ENCODE results near the gene ACP5.
"Not testable (repeated sequence)": the region's sequence is repeated elsewhere in the genome, so short reads cannot be mapped to it uniquely, and the experiment has no call there.

ACP5 gene

DNA sequence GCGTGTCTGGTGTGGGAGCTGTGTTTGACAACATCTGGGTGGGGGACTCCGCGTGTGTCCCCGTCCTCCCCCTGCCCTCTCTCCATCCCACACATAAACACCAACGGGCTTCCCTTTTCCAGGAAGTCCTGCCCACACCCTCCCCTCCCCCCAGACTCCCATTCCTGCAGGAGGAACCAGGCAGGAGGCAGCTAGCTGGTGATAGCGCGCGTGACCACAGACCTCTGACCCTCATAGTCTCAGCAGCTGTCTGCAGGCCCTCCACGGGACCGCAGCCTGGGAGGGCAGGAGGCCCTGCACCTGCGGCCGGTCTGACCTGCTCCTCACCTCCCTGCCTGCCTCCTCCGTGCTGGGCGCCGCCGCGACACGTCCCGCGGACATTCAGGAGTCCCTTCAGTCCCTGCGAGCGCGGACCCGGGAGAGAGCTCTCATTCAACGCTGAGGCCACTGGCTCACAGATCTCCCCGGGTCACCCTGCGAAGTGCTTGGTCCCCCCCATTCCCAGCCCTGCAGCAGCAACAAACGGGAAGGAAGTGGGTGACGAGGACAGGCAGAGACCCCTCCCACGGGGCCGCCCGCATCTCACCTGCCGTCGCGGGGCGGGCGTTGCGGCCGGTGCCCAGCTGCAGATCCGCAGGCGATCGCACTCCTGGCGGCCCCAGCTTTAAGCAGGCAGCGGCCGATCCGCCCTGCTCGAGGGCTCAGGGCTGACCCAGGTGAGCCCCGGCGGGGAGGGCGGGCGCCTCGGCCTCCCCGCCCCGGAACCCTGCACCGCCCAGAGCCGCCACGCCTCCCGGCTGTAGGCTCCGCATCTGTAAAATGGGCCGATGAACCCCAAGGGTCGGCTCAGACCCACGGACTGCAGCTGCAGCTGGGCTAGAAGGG lies 1.1 kb upstream of the ACP5 start:
- no peak for DNase-seq

DNA sequence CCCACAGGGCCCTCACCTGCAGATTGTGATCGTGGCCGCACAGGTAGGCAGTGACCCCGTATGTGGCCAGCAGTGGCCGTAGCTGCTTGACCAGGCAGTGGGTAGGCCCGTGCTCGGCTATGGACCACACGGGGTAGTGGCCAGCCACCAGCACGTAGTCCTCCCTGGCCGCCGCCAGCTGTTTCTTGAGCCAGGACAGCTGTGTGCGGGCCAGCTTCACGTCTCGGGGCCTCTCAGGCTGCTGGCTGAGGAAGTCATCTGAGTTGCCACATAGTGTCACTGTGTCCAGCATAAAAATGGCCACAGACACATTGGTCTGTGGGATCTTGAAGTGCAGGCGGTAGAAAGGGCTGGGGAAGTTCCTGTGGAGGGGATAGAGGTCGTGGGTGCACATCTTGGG lies 1.2 kb downstream of the ACP5 start:
- no peak for DNase-seq

DNA sequence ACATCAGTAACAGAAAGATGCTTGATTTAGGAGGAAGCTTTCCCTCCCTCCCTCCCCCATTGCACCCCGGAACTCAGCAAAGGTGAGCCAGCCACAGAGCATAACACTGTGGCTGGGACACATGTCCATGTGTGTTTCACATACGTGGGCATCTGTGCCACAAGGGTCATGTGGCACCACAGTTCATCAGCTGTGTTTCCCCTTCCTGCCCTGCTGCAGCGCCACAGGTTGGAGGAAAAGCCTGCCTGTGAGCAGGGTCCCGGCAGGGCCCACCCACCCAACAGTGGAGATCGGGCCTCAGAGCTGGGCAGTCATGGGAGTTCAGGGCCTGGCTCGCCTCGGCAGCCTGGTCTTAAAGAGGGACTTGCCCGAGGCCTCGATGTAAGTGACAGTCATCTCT lies 2.8 kb downstream of the ACP5 start:
- no peak for DNase-seq

DNA sequence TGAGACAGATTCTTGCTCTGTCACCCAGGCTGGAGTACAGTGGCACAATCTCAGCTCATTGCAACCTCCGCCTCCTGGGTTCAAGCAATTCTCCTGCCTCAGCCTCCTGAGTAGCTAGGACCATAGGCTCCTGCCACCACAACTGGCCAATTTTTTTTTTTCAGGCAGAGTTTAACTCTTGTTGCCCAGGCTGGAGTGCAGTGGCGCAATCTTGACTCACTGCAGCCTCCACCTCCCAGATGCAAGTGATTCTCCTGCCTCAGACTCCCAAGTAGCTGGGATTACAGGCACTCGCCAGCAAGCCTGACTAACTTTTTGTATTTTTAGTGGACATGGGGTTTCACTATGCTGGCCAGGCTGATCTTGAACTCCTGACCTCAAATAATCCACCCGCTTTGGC lies 3.7 kb downstream of the ACP5 start:
- not testable (repeated sequence) for DNase-seq

DNA sequence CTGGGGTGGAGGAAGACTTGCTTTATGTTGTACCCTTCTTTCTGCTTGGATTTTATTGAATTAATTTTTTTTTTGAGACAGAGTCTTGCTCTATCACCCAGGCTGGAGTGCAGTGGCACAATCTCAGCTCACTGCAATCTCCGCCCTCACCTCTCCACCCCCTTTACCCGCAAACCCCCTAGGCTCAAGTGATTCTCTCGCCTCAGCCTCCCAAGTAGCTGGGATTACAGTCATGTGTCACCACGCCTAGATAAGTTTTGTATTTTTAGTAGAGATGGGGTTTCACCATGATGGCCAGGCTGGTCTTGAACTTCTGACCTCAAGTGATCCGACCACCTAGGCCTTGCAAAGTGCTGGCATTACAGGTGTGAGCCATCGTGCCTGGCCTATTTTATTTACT lies 4.1 kb downstream of the ACP5 start:
- not testable (repeated sequence) for DNase-seq

DNA sequence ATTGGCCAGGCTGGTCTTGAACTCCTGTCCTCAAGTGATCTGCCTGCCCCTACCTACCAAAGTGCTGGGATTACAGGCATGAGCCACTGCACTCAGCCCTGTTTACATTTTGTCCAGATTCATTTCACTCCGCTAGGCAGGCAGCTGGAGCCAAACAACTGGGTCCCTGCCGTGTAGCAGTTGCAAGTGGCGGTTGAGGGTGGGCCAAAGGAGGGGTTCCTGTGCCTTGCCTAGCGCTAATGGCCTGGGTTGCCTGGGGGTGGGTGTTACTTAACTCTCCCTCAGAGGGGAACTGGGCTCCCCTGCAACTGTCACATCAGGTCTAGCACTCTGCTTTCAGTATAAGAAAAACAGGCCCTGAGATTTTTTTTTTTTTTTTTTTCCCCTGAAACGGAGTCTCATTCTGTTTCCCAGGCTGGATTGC lies 7.4 kb downstream of the ACP5 start:
- DNase-seq: peak; percentile 62

DNA sequence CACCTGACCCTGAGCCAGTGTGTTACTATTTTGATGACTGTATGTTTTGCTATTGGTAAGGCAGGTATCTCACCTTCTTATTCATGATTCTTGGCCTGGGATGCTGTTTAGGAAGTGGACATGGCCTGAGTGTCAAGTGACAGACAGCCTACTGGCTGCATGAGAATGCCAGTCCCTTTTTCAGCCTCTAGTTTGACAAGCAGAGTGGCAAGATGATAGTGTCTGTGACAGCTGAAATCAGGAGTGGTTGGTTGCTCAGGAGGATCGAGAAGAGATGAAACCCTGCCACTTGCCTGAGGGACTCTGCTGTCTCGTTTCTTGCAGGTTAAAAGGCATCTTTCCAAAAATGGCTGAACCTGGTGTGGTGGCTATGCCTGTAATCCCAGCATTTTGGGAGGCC lies 11.3 kb downstream of the ACP5 start:
- DNase-seq: no peak

DNA sequence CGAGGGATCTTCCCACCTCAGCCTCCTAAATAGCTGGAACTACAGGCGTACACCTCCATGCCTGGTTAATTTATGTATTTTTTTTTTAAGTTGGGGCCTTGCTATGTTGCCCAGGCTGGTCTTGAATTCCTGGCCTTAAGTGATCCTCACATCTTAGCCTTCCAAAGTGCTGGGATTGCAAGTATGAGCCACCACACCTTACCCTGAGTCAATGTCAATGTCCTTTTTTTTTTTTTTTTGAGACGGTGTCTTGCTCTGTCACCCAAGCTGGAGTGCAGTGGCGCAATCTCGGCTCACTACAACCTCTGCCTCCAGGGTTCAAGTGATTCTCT lies 11.8 kb downstream of the ACP5 start:
- DNase-seq: not testable (repeated sequence)

DNA sequence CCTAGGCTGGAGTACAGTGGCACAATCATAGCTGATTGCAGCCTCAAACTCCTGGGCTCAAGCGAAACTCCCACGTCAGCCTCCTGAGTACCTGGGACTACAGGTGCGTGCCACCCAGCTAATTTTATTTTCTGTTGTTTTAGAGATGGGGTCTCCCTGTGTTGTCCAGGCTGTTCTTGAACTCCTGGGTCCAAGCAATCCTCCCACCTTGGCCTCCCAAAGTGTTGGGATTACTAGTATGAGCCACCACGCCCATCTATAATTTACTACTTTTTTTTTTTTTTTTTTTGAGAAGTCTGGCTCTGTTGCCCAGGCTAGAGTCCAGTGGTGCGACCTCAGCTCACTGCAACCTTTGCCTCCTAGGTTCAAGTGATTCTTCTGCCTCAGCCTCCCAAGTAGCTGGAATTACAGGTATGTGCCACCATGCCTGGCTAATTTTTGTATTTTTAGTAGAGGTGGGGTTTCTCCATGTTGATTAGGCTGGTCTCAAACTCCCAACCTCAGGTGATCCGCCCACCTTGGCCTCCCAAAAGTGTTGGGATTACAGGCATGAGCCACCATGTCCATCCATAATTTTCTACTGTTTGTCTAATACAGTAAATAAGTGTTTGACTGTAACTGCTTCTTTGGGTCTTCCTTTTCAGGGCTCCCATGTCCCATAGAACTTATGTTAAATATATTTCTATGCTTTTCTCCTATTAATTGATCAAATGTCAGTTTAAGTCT lies 13.2 kb downstream of the ACP5 start:
- not testable (repeated sequence) for DNase-seq

DNA sequence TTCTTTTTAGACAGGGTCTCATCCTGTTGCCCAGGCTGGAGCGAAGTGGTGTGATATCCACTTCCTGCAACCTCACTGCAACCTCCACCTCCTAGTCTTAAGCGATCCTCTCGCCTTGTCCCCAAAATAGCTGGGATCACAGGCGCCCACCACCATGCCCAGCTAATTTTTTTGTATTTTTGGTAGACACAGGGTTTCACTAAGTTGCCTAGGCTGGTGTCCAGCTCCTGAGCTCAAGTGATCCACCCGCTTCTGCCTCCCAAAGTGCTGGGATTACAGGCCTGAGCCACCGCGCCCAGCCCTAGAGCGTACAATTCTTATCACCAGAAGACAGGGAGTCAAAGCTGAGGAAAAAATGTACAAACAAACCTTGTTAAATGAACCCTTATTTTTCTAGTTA lies 13.9 kb downstream of the ACP5 start:
- no peak for DNase-seq

DNA sequence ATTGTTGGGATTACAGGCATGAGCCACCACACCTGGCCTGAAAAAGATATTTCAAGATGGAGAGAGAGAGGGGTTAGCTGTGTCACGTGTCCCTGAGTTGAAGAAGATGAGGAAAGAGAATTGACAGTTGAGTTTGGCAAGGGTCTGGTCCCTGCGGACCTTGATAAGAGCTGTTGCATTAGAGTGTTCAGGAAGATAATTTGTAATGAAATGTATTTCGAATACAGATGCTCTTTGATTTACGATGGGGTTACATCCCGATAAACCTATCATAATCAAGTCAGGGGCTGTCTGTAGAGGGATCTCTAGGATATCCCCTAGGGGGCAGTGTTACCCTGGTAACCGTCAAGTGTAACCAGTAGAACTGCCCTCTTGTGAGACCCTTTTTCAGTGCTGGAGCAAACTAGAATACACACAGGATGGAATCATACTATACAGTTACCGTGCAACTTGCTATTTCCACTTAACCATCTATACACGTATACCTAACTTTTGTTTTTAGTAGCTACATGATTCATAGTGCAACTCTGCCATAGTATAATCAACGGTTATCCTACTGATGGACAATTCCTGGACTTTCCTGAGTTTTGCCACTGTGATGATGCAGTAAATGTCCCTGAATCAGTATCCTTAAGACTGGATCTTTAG lies 16.9 kb downstream of the ACP5 start:
- peak; percentile 32 for DNase-seq

DNA sequence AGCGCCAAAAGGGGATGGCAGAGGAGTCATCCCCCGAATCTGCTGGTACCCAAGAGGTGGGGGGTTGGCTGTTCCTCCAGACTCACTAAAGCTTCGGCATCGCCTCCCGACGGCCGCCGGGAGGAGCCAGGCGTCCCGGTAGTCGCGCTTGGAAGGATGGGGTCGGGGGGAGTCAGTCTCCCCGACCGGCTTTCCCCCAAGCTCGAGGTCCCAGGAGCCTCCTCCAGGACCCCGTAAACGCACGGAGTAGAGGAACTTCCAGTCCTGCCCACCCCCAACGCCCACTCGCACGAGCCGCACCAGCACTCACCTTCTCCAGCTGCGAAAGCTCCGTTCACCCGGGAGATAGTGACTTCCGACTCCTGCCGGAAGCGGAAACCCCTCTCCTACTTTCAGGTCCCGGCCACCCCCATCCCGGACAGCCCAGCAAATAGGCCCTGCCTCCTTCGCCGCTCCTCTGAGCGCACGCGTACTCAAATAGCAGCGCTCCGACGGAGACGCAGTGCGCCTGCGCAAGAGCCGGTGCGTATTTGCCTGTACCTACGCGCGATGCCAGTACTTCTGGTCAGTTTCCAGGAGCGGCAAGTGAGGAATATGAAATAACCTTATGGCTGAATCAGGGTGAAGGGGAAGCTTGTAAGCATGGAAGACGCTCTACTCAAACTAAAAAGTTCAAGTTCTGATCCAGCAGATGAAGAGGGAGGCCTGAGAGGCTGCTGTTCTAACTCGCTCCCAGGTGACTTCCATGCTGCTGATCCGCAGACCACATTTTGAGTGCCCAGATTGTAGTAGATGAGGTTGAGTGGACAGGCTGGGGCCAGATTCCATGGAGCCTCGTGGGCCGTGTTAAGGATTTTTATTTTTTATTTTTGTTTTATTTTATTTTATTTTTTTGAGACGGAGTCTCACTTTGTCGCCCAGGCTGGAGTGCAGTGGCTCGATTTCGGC lies 18.3 kb downstream of the ACP5 start, which contains the start of gene ELOF1:
ELOF1 (minus strand) TSS at position 350 of the 948 bp plus-strand sequence. CDS start 4,883 bp downstream, outside the sequence.
- DNase-seq: peak; percentile 96

DNA sequence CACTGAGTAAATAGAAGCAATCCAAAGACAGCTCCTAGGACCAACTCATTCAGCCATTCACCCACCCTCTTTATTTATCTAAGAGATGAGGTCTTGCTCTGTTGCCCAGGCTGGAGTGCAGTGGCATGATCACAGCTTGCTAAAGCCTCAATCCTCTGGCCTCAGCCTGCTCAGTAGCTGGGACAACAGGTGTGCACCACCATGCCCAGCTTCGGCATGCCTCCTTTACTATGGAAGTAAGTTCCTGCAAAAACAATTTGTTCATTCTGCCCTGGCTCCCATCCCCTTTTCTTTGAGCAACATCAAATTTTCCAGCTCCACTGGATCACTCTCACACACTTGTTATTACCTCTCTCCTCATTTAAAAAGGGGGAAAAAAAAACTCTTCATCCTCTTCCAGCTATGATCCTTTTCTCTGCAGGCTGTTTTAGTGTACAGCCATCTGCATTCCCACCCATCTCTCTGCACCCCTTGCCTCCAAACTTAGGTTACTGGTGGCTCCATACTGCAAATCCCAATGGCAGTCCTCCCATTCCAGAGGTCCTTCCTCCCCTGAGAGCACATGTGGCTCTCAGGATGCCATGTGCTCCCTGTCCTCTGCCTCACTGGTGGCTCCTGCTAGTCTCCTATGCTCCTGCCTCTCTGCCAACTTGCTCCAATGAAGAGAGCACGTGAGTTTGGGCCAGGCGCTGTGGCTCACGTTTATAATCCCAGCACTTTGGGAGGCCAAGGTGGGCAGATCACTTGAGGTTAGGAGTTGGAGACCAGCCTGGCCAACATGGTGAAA lies 20.6 kb downstream of the ACP5 start:
- no peak for DNase-seq

DNA sequence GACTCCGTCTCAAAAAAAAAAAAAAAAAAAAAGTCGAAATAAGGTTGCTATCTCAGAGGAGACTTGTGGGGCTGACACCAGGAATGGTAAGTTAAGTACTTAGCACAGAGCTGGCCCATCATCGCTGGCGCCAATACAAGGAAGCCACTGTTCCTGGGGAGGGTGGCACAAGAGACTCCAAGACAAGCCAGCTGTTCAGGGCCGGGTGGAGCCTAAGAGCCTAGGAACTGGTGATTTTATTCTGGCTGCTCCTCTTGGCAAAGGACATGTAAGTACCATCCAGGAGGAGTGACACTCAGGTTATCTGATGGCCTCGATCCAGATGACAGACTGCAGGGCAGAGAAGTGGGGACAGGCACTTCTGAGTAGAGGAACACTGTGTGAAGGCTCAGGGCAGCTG lies 22.2 kb downstream of the ACP5 start:
- no peak for DNase-seq

DNA sequence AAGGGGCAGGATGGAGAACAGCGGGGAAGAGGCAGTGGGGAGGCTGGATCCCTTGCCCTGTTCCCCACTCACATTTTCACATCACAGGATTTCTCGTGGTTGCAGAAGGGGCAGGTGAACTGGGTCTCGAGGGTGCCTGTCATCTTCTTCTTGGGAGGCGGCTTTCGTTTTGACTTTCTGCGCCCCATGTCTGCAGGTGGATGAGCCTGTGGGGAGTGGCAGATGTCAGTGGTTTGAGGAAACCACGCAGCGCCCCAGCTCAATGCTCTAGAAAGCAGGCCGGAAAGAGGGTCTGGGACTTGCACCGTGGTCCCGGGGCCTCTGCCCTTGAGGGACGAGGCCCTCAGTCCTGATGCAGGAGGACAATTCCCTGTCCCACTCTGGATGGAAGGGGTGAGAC lies 23.3 kb downstream of the ACP5 start:
- DNase-seq: no peak

DNA sequence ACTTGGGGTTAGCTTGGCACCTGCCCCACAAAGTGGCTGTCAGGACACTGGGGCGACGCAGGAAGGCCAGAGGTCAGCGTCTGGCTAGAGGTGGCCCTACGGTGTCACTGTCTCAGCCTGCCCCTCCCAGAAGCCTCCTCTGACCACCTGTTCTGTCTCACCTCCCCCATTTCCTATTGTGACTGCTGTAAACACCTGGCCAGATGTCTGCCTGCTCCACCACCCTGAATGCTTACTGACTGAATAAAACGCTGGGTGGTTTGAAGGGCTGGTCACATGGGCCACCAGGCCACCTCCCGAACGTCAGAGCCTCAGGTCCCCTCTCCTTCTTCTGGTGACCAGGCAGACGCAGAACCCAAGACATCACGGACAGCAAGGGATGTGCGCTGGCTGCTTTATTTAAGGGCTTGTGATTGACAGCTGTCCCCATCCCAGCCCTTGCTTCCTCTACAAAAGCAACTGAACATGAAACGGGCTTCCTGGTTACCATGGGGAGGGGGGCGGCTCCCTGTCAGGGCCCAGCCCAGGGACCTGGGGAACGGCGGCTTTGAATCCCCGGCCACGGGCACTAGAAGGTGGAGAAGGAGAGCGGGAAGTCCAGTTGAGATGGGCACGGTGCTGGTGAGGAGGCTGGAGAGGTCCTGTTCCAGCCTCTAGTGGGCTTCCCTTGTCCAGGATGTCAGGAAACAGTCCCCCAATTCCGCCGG lies 24.6 kb downstream of the ACP5 start:
- DNase-seq: no peak

DNA sequence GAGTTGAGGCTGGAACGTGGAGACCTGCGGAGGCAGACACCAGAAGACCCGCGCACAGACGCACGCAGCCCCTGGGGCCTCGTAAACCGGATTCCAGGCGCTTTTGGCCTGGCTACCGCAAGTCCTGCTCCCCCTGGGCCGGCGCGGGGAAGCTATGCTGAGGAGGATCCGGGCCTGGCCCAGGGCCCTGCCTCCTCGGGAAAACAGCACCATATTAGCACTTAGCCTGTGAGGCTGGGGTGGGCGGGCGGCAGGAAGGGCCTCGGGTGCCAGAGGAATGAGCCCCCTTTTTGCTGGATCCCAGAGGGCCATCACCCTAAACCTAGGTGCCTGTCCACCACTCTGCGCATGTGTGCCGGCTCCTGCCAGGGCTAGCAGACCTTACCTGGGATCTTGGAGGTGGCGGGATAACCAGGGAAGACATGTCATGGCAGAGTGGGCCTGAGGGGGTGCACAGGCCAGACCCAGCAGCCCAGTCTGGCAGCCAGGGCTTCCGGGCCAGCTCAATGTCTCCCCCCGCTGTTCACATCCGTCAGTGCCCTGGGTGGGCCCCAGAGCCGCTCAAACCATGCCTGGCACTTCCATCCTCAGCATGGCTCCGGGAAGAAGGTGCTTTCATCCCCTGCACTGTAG lies 25.7 kb downstream of the ACP5 start:
- no peak for DNase-seq

DNA sequence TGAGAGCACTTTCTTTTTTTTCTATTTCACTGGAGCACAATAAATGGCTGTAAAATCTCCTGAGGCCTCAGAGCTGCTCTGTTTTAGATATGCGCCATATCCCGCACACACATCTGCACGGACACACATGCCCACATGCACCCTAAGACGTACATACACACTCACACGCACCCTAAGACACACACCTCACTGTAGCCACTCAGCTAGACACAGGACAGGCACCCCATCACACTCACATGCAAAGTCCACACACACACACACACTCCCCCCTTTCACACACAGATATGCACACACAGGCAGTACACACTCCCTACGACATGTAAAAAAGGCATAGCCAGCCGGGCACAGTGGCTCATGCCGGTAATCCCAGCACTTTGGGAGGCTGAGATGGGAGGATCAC lies 27.2 kb downstream of the ACP5 start:
- no peak for DNase-seq

DNA sequence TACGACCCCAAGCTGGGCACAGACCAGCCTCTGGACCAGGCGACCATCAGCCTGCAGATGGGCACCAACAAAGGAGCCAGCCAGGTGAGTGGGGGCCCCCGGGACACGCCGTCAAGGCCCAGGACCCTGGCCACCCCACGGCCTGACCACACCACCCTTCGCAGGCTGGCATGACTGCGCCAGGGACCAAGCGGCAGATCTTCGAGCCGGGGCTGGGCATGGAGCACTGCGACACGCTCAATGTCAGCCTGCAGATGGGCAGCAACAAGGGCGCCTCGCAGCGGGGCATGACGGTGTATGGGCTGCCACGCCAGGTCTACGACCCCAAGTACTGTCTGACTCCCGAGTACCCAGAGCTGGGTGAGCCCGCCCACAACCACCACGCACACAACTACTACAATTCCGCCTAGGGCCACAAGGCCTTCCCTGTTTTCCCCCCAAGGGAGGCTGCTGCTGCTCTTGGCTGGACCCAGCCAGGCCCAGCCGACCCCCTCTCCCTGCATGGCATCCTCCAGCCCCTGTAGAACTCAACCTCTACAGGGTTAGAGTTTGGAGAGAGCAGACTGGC lies 28.0 kb downstream of the ACP5 start:
- DNase-seq: no peak

Data from NCI-H2171 (cell line).